Ishikawa (cell line): Measurements from ENCODE around the gene THOP1.

Source experiments
- CEBPB ChIP-seq: IDR thresholded peaks from 2 replicates; pipeline ENCODE4 v1.6.1; 2012
- CREB1 ChIP-seq: IDR thresholded peaks from 2 replicates; pipeline ENCODE4 v1.6.1; 2012; ENCODE audit warnings: low read depth
- EGR1 ChIP-seq: IDR thresholded peaks from 2 replicates; pipeline ENCODE4 v1.6.1; 2012
- EP300 ChIP-seq: IDR thresholded peaks from 2 replicates; pipeline ENCODE4 v1.6.1; 2012; ENCODE audit warnings: borderline replicate concordance
- FOXM1 ChIP-seq: IDR thresholded peaks from 2 replicates; pipeline ENCODE4 v1.6.1; 2012; ENCODE audit warnings: low read depth, borderline replicate concordance
- MAX ChIP-seq: IDR thresholded peaks from 2 replicates; pipeline ENCODE4 v1.6.1; 2012
- NFIC ChIP-seq: IDR thresholded peaks from 2 replicates; pipeline ENCODE4 v1.6.1; 2012
- RAD21 ChIP-seq: IDR thresholded peaks from 2 replicates; pipeline ENCODE4 v1.6.1; 2012; ENCODE audit warnings: low read depth
- TAF1 ChIP-seq: IDR thresholded peaks from 2 replicates; pipeline ENCODE4 v1.6.1; 2012; ENCODE audit warnings: low read depth, mild to moderate bottlenecking
- TCF12 ChIP-seq: IDR thresholded peaks from 2 replicates; pipeline ENCODE4 v1.6.1; 2012; ENCODE audit warnings: low read depth
- USF1 ChIP-seq: IDR thresholded peaks from 2 replicates; pipeline ENCODE4 v1.6.1; 2012
- YY1 ChIP-seq: IDR thresholded peaks from 2 replicates; pipeline ENCODE4 v1.6.1; 2012; ENCODE audit warnings: low read depth
- ZBTB7A ChIP-seq: IDR thresholded peaks from 2 replicates; pipeline ENCODE4 v1.6.1; 2012; ENCODE audit warnings: low read depth
- TF ChIP-seq, protein P1 (sequence below): IDR thresholded peaks from 2 replicates; pipeline ENCODE4 v1.6.1; 2012; ENCODE audit warnings: low read depth, mild to moderate bottlenecking

The THOP1 gene

GRCh38 chr19:2812414-2813234 lies 27.3 kb downstream of the THOP1 start:
- no peak for TF ChIP-seq TCF12
- no peak for TF ChIP-seq RAD21
- TF ChIP-seq TAF1: no peak
- no peak for TF ChIP-seq USF1
- TF ChIP-seq, protein P1, sequence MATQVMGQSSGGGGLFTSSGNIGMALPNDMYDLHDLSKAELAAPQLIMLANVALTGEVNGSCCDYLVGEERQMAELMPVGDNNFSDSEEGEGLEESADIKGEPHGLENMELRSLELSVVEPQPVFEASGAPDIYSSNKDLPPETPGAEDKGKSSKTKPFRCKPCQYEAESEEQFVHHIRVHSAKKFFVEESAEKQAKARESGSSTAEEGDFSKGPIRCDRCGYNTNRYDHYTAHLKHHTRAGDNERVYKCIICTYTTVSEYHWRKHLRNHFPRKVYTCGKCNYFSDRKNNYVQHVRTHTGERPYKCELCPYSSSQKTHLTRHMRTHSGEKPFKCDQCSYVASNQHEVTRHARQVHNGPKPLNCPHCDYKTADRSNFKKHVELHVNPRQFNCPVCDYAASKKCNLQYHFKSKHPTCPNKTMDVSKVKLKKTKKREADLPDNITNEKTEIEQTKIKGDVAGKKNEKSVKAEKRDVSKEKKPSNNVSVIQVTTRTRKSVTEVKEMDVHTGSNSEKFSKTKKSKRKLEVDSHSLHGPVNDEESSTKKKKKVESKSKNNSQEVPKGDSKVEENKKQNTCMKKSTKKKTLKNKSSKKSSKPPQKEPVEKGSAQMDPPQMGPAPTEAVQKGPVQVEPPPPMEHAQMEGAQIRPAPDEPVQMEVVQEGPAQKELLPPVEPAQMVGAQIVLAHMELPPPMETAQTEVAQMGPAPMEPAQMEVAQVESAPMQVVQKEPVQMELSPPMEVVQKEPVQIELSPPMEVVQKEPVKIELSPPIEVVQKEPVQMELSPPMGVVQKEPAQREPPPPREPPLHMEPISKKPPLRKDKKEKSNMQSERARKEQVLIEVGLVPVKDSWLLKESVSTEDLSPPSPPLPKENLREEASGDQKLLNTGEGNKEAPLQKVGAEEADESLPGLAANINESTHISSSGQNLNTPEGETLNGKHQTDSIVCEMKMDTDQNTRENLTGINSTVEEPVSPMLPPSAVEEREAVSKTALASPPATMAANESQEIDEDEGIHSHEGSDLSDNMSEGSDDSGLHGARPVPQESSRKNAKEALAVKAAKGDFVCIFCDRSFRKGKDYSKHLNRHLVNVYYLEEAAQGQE: no peak
- TF ChIP-seq ZBTB7A: no peak
- no peak for TF ChIP-seq NFIC
- no peak for TF ChIP-seq YY1
- TF ChIP-seq EP300: no peak
- TF ChIP-seq MAX: no peak
- TF ChIP-seq CREB1: no peak
- no peak for TF ChIP-seq CEBPB
- TF ChIP-seq EGR1: no peak

DNA sequence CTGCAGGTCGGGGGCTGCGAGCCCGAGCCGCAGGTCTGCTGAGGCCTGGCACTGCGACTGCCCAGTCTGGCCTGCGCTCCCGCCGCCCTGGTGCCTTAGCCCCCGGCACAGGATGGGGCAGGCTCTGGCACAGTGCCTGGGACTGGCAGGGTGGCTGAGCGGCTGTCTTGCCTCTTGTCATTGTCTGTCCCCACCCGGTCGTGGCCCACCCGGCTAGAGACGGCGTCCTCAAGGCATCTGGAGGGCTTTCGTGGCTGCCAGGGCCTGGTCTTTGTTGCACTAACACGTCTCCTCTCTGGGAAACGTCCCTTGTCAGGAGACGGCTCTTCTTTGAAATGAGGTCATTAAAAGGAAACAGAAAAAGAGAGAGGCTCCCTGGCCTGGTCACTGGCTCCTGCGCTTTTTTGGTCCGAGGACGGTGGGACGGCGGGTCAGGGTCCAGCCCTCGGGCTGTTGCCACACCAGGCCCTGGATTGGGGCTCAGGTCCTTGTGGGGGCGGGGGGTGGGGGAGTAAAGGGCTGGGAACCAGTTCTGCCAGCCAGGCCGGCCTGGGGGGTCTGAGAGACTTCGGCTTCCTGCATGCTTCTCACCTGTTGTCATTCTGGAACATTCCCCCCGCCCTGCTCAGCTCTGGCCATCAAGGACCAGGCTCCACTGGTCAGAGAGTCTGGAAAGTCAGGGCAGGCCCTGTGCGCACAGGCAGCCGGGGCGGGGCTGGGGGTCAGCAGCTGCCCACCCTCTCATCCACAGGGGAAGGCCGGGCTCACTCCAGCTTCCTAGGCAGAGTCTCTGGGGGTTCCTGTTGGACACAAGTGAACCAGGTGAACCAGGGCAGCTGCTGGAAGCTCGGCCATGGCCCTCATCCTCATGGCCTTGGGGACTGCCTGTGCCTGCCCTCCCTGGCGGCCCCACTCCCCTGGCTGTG lies 28.2 kb downstream of the THOP1 start:
- TF ChIP-seq FOXM1: no peak
- TF ChIP-seq EP300: no peak
- TF ChIP-seq RAD21: no peak
- no peak for TF ChIP-seq NFIC
- no peak for TF ChIP-seq USF1
- no peak for TF ChIP-seq CREB1
- TF ChIP-seq EGR1: no peak
- TF ChIP-seq ZBTB7A: no peak
- TF ChIP-seq YY1: no peak
- TF ChIP-seq, protein P1: no peak
- TF ChIP-seq CEBPB: no peak
- no peak for TF ChIP-seq TCF12
- no peak for TF ChIP-seq MAX

GRCh38 chr19:2814426-2814825 lies 29.1 kb downstream of the THOP1 start:
- TF ChIP-seq USF1 (no peak), TCF12 (no peak), YY1 (no peak), MAX (no peak), CREB1 (no peak), FOXM1 (no peak), RAD21 (no peak), TAF1 (no peak), EGR1 (no peak), CEBPB (no peak), NFIC (no peak), EP300 (no peak)
- TF ChIP-seq, protein P1: no peak
